ENCODE results near the gene NPLOC4.
"Not testable (repeated sequence)": the region's sequence is repeated elsewhere in the genome, so short reads cannot be mapped to it uniquely, and the experiment has no call there.

Gene NPLOC4

DNA sequence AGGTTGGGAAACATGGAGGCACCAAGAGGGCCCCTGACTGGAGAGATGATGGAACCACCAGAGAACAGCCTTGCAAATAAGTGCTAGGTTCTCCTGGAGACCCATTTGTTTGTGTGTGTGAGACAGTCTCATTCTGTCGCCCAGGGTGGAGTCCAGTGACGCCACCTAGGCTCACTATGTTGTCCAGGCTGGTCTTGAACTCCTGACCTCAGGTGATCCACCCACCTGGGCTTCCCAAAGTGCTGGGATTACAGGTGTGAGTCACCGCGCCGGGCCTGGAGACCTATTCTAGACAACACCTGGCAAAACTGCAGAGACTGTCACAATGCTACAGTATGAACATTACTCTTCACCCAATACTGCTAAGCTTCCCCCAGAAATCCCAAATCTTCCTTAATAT lies 1.5 kb downstream of the NPLOC4 start:
- no peak for DNase-seq (ENCODE audit: low read depth in 2 of 2)

DNA sequence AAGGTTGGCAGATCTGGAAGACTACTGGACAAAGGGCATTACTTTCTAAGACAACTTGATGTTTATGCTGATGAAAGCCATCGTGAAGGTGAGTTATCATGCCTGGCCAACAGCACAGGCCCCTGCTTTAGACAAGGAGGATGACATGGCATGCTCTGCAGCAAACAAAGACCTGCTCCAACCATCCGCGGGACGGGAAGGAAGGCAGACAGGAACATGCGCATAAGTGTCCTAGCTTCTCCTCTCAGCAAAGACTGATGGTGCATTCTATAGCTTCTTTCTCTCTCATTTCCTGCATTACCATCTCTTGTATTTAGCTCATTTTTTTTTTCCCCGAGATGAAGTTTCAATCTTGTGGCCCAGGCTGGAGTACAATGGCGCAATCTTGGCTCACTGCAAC lies 5.4 kb downstream of the NPLOC4 start:
- DNase-seq (ENCODE audit: low read depth in 2 of 2): no peak

DNA sequence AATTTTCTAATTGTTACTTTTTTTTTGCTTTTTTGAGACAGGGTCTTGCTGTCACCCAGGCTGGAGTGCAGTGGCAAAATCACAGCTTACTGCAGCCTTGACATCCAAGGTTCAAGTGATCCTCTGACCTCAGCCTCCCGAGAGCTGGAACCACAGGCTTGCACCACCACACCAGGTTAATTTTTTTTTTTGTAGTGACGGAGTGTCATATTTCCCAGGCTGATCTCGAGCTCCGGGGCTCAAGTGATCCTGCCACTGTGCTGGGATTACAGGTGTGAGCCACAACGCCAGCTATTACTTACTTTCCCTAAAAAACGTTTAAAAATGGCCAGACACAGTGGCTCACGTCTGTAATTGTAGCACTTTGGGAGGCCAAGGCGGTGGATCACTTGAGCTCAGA lies 6.6 kb downstream of the NPLOC4 start:
- no peak for DNase-seq (ENCODE audit: low read depth in 2 of 2)

GRCh38 chr17:81621494-81622130 lies 15.3 kb downstream of the NPLOC4 start:
- no peak for DNase-seq (ENCODE audit: low read depth in 2 of 2)

DNA sequence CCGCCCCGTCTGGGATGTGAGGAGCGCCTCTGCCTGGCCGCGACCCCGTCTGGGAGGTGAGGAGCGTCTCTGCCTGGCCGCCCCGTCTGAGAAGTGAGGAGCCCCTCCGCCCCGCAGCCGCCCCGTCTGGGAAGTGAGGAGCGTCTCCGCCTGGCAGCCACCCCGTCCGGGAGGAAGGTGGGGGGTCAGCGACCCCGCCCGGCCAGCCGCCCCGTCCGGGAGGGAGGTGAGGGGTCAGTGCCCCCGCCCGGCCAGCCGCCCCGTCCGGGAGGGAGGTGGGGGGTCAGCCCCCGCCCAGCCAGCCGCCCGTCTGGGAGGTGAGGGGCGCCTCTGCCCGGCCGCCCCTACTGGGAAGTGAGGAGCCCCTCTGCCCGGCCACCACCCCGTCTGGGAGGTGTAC lies 18.6 kb downstream of the NPLOC4 start:
- not testable (repeated sequence) for DNase-seq (ENCODE audit: low read depth in 2 of 2)

DNA sequence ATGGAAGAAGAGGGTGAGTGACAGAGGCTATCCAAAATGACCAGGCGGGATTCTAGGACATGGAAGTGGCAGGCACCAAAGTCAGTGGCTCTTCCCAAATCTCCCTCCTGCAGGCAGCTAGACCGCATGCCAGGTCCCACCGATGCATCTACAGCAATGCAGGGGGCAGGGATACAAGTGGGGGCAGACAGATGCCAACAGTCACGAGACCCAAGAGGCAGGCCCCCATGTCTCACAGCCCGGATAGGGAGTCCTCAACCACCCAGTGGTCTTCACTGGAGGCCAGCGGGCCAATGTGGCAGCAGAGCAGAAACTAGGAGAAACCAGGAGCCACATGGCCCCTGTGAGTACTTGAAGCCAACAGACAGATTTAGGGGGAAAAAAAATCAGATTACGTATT lies 20.0 kb downstream of the NPLOC4 start:
- DNase-seq (ENCODE audit: low read depth in 2 of 2): no peak

DNA sequence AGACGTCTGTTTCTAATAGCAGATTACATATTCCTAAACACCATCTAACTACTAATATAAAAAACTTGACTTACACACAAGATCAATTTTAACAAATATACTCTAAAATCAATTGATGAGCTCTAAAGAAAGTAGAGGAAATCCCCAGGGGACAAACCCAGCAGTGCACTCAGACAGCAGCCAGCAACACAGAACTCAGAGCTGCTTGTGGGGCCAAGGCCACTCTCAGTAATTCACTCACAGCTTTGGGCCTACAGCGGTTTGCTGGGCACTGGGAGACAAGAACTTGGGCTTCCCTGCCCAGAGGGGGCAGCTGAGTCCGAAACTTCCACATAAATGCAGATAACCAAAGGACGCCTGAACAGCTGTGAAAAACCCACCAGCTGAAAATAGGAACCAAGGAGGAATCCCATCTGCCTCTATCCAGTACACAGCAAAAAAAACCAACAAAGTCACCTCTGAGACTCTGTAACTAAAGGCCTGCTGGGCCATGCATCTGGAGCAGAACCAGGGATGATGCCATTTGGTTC lies 21.4 kb downstream of the NPLOC4 start:
- DNase-seq (ENCODE audit: low read depth in 2 of 2): no peak

- DNase-seq (ENCODE audit: low read depth in 2 of 2): no peak
Measured at GRCh38 chr17:81612172-81612970, 24.5 kb downstream of the NPLOC4 start.

GRCh38 chr17:81609541-81610311 lies 27.2 kb downstream of the NPLOC4 start:
- DNase-seq (ENCODE audit: low read depth in 2 of 2): no peak

DNA sequence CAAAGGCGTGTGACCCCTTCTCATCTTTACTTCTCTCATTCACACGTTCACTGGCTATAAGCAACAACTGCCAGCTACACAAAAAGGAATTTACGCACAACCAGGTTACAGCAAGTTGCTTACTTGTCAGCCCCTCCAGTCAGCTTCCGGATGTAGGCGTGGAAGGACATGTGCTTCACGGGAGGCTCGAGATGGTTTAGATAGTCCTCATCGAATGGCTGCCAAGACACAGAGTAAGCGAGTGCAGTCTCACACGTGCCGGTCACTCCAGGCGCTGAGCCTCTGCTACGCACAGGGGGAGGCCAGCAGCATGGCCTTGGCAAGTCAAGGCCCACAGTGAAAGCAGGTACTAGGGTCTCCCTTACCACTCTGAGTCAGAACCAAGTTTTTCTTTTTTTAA lies 28.3 kb downstream of the NPLOC4 start:
- DNase-seq (ENCODE audit: low read depth in 2 of 2): no peak

- DNase-seq (ENCODE audit: low read depth in 2 of 2): no peak
Measured at GRCh38 chr17:81608082-81608481, 28.8 kb downstream of the NPLOC4 start.

GRCh38 chr17:81607431-81607830 lies 29.5 kb downstream of the NPLOC4 start:
- DNase-seq (ENCODE audit: low read depth in 2 of 2): no peak

DNA sequence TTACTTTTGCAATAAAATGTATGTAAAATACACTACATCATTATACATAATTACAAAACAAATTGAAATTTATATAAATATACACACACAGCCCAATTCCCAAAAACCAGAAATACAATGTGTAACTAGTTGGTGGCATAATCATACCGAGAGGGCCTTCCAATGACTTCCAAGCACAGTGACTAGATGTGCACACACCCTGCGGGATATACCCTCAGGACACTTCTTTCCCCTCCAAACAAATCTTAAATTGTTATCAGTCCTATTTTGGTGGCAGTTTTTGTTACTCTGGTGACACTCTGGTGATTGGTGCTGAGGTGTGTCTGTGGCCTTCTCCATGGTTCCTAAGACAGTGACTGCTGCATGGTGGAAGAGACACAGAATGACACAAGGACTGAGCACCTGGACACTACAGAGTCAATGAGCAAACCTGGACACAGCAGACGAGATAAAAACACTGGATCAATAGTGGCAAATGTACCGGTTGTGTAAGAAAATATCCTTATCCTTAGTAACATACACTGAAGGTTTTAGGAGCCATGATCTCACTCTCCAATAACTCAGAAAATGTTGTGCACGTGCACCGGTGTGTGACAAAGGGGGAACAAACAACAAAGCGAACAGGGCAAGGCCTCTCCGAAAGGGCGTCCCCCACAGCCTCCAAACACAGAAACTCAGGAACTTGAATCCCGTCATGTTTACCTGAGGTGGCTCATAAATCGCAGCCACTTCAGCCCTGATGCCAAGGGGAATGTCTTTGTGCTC lies 32.9 kb downstream of the NPLOC4 start:
- DNase-seq (ENCODE audit: low read depth in 2 of 2): no peak

DNA sequence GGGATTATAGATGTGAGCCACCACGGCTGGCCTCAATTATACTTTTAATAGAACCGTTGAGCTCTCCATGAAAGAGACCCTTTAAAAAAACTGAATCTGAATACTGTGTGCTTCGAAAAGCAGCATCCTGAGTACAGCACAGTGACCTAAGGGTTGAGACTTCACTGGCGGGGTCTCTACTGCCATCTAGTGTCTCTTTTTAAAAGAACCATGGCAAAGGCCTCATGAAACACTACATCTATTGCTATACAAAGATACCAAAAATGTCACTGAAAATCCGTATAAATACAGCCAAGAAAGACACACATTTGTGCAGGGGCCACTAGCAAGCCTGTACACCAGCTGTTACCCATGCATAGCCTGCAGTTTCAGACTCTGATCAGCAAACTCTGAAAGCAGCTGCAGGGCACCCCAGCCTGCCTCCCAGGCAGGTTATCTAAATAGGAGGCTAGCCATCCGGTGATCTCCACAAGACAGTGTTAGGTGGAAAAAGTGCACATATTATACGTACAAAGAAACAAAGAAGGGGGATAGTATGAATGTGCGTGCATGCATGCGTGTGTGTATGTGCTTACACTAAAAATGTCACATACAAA lies 35.3 kb downstream of the NPLOC4 start:
- peak; percentile 61 to 66 for DNase-seq (ENCODE audit: low read depth in 2 of 2)

DNA sequence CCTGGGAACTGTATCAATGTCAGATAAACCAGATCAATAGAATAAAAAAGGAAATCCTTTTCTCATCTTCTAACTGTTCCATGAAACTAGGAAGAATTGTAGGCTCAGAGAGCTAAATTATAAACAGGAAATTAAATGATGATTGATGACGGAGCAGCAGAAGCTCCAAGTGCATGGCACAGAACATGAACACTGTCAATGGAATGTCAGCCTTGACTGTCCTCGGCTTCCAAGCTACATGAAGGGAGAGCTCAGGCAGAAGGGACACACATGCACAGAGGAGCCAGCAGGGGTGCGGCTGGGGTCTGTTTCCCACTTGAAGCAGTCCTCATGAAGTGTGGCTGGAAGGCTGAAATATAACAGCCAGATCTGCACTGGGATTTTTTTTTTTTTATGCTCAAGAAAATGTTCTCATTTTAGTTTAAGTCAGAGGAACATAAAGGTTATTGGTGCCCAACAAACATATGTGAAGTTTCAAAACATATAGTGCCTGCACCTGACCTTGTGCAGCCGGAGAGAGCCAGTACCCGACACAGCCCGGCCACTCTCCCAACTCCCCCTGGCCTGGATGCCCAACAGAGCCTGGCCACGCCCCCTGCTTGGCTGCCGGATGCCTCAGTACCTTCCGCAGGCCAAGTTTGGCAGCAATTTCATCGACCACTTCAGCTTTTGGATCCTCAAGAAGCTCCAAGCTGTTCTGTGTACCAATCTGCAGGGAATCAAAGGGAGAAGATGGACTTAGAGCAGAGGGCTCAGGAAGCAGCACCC lies 37.0 kb downstream of the NPLOC4 start:
- DNase-seq (ENCODE audit: low read depth in 2 of 2): peak; percentile 53 to 59

DNA sequence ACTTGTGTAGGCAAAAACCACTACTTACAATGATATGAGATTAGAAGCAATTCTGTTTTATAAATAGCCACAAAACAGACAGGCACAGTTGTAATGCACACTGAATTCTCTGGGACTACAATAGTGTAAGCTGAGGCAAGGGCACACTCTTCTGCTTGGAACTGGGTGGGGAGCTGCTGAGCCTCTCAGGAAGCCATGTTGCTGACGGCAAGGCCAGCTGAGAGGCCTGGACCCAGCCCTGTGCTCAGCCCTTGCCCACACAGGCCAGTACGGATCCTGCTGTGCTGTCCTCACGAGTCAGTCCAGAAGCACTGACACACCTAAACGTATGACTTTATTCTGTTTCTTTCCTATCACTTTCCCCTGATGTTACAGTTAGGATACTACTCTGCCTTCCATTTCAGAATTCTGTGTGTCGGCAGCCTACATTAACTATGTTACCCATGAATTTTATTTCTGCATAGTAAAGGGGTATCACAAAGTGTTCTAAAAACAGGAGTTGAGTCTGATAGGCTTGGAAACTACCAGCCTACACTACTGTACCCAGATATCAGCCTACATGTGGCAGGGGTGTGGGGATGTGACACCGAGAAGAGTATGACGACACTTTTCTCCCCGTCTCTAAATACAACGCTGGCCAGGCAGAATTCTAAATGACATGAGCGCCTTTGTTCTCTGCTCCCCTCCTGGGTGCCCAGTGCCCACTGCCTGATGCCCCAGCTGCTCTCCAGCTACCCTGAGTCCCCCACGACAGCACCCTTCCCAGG lies 43.6 kb downstream of the NPLOC4 start:
- DNase-seq (ENCODE audit: low read depth in 2 of 2): no peak

DNA sequence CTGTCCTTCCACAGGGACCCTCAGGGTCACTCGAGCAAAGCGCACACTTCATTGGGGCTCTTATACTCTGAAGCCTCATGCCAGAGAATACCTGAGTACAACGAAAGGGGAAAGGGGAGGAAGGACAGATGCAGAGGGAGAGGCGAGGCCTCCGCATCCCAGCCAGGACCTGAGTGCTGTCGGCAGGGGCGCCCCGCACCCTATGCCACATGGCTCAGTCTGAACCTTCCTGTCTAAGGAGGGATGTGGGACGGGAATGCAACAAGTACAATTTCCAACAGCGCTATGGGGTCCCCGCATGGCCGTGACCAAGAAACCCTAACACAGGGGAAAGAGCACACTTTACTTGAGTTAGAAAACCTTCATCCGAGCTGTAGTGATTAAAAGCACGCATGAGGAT lies 44.9 kb downstream of the NPLOC4 start:
- no peak for DNase-seq (ENCODE audit: low read depth in 2 of 2)

- no peak for DNase-seq (ENCODE audit: low read depth in 2 of 2)
Measured at GRCh38 chr17:81590121-81590520, 46.8 kb downstream of the NPLOC4 start.

GRCh38 chr17:81589612-81590011 lies 47.3 kb downstream of the NPLOC4 start:
- DNase-seq (ENCODE audit: low read depth in 2 of 2): no peak

DNA sequence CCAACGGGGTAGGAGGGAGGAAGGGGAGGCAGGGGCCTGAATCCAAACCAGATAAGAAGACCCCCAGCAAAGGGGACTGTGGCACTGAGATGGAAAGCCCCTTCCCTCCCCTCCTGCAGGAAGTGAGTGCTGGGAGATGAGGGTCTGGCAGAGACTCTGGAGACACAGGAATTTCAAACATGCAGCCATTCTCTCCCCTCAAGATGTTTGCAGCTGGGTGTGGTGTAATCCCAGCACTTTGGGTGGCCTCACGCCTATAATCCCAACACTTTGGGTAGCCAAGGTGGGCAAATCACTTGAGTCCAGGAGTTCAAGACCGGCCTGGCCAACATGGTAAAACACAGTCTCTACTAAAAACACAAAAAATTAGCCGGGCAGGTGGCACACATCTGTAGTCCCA lies 50.8 kb downstream of the NPLOC4 start:
- DNase-seq (ENCODE audit: low read depth in 2 of 2): no peak

Measured in fibroblast of skin of left quadriceps (primary cell).